HepG2 (cell line): Measurements from ENCODE around the gene PHLPP2. TPM values are rescaled to one million over a fixed set of nuclear protein-coding genes. Genes with fewer than 3 reads are reported as not detected.

Experiments
- AGO1 ChIP-seq: fragments of 200-400 bp; formaldehyde crosslinking; IDR thresholded peaks from 2 replicates; pipeline ENCODE4 v1.6.1; 2017; ENCODE audit warnings: mild to moderate bottlenecking, low read depth, low read length, moderate library complexity; ENCODE audit not compliant: poor library complexity, severe bottlenecking
- ATF7 ChIP-seq, 2 experiments: fragments of 450-650 bp in 1 of 2; sonication (generic) in 1 of 2; formaldehyde crosslinking in 1 of 2; IDR thresholded peaks; 2 replicates each; pipeline versions ENCODE4 v1.4.0 to v1.6.1; 2016 to 2020; ENCODE audit warnings: antibody characterized with exemption in 1 of 2, mild to moderate bottlenecking in 1 of 2, missing genetic modification reagents in 1 of 2
- GABPB1 ChIP-seq: IDR thresholded peaks from 2 replicates; pipeline ENCODE4 v1.6.1; 2016; ENCODE audit warnings: mild to moderate bottlenecking, missing genetic modification reagents, moderate library complexity, missing compliant biosample characterization
- JUNB ChIP-seq: sonication (generic); formaldehyde crosslinking; IDR thresholded peaks from 2 replicates; pipeline ENCODE4 v1.8.0; 2022; ENCODE audit warnings: missing genetic modification reagents, mild to moderate bottlenecking, borderline replicate concordance
- KAT8 ChIP-seq: IDR thresholded peaks from 2 replicates; pipeline ENCODE4 v1.6.1; 2016; ENCODE audit warnings: missing genetic modification reagents, missing compliant biosample characterization
- KDM3A ChIP-seq: IDR thresholded peaks from 2 replicates; pipeline ENCODE4 v1.6.1; 2018; ENCODE audit warnings: low read depth, missing compliant biosample characterization
- KMT2A ChIP-seq: sonication (generic); formaldehyde crosslinking; IDR thresholded peaks from 2 replicates; pipeline ENCODE4 v1.4.0; 2020; ENCODE audit warnings: missing genetic modification reagents
- MED13 ChIP-seq: sonication (generic); formaldehyde crosslinking; IDR thresholded peaks from 2 replicates; pipeline ENCODE4 v1.5.0; 2020; ENCODE audit warnings: missing genetic modification reagents
- PITX1 ChIP-seq: sonication (generic); formaldehyde crosslinking; IDR thresholded peaks from 2 replicates; pipeline ENCODE4 v1.5.1; 2020; ENCODE audit warnings: mild to moderate bottlenecking, missing genetic modification reagents
- POLR2AphosphoS5 ChIP-seq: IDR thresholded peaks from 2 replicates; pipeline ENCODE4 v1.6.1; 2012; ENCODE audit warnings: low read depth, low read length
- PTBP1 ChIP-seq: fragments of 200-400 bp; formaldehyde crosslinking; IDR thresholded peaks from 2 replicates; pipeline ENCODE4 v1.6.1; 2018; ENCODE audit warnings: low read length, low read depth; ENCODE audit not compliant: poor library complexity, severe bottlenecking
- SMARCC2 ChIP-seq: fragments of 450-650 bp; IDR thresholded peaks from 2 replicates; pipeline ENCODE4 v1.6.1; 2017; ENCODE audit warnings: antibody characterized with exemption, mild to moderate bottlenecking
- SRSF9 ChIP-seq: fragments of 200-400 bp; formaldehyde crosslinking; IDR thresholded peaks from 2 replicates; pipeline ENCODE4 v1.6.1; 2018; ENCODE audit warnings: borderline replicate concordance, mild to moderate bottlenecking, low read depth, low read length; ENCODE audit not compliant: insufficient read depth, poor library complexity, severe bottlenecking
- STAT5B ChIP-seq: sonication (generic); formaldehyde crosslinking; IDR thresholded peaks from 2 replicates; pipeline ENCODE4 v1.4.0; 2020; ENCODE audit warnings: missing genetic modification reagents
- TEAD2 ChIP-seq: sonication (generic); formaldehyde crosslinking; IDR thresholded peaks from 2 replicates; pipeline ENCODE4 v1.9.0; 2021; ENCODE audit warnings: missing genetic modification reagents
- ZBTB8A ChIP-seq: sonication (generic); formaldehyde crosslinking; IDR thresholded peaks from 2 replicates; pipeline ENCODE4 v1.4.0; 2020; ENCODE audit warnings: mild to moderate bottlenecking, low read depth, missing genetic modification reagents, borderline replicate concordance
- ZNF101 ChIP-seq: sonication (generic); formaldehyde crosslinking; IDR thresholded peaks from 2 replicates; pipeline ENCODE4 v1.4.0; 2020; ENCODE audit warnings: mild to moderate bottlenecking, low read depth, missing genetic modification reagents, borderline replicate concordance
- ZNF17 ChIP-seq: sonication (generic); formaldehyde crosslinking; IDR thresholded peaks from 2 replicates; pipeline ENCODE4 v1.5.0; 2020; ENCODE audit warnings: mild to moderate bottlenecking, missing genetic modification reagents
- ZNF546 ChIP-seq: sonication (generic); formaldehyde crosslinking; conservative IDR thresholded peaks from 2 replicates; pipeline ENCODE4 v1.8.1; 2023; ENCODE audit warnings: mild to moderate bottlenecking, missing genetic modification reagents
- ZNF674 ChIP-seq: sonication (generic); formaldehyde crosslinking; IDR thresholded peaks from 2 replicates; pipeline ENCODE4 v1.5.0; 2020; ENCODE audit warnings: low read depth, mild to moderate bottlenecking, missing genetic modification reagents
- ZNF816 ChIP-seq: sonication (generic); formaldehyde crosslinking; IDR thresholded peaks from 2 replicates; pipeline ENCODE4 v1.8.0; 2022; ENCODE audit warnings: missing genetic modification reagents, mild to moderate bottlenecking, borderline replicate concordance
- polyA plus RNA-seq, 8 experiments: library from polyadenylated mRNA; depleted of rRNA in 3 of 8; stranded (reverse) in 7 of 8; unstranded in 1 of 8; fragments of >200 nt; fragmentation: Illumina TruSeq in 4 of 8; extraction: Trizol in 4 of 8; gene quantifications; 2 replicates each; pipeline versions ENCODE4 v1.2.1 to v1.2.3, GENCODE V29; 2011 to 2016; ENCODE audit warnings: low read depth in 4 of 8, missing spikeins in 1 of 8, mixed read lengths in 1 of 8; ENCODE audit not compliant: insufficient read depth in 1 of 8
- total RNA-seq, 5 experiments: library from RNA; depleted of rRNA; stranded (reverse); fragments of >200 nt; fragmentation: Illumina TruSeq; extraction: Trizol; gene quantifications; 2 replicates each; pipeline ENCODE4 v1.2.3, GENCODE V29; 2016; ENCODE audit warnings: low read depth in 1 of 5
- TF ChIP-seq, protein P1 (sequence below): sonication (generic); formaldehyde crosslinking; IDR thresholded peaks from 2 replicates; pipeline ENCODE4 v1.9.0; 2021; ENCODE audit warnings: missing genetic modification reagents, borderline replicate concordance
- TF ChIP-seq, protein P2 (sequence below): sonication (generic); formaldehyde crosslinking; IDR thresholded peaks from 2 replicates; pipeline ENCODE4 v1.8.0; 2022; ENCODE audit warnings: mild to moderate bottlenecking, missing genetic modification reagents, moderate library complexity
- TF ChIP-seq, protein P3 (sequence below): IDR thresholded peaks from 2 replicates; pipeline ENCODE4 v1.6.1; 2016; ENCODE audit warnings: low read depth, missing genetic modification reagents, missing compliant biosample characterization

Gene PHLPP2
- total and polyA plus RNA-seq, 2 of the 13 experiments (the other 11 are each of a cell fraction or from before 2014, with no cell fraction given) = 8.9 TPM

DNA sequence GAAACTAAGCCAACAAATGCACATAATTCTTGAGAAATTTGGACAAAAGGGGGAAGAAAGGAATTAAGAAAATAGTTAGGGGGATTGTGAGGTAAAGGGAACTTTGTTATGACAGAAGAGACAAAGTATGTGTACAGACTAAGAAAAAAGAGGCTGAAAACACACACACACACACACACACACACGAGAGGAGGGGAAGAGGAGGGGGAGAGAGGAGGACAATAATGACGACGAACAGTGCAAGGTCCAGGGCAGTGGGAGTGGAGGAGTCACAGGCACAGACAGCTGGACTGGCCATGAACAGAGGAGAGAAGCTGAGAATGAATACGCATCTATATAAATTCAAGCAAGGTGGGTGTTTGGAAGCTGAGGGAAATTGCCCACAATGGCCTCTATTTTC lies 54.0 kb downstream of the PHLPP2 start (continued):
- TF ChIP-seq PTBP1 (no peak), SRSF9 (no peak), KAT8 (CRISPR knock-in tag) (0 out of 2 replicates have a peak, but pooled peaks have one; percentile 20), ZNF101 (CRISPR knock-in tag) (no peak), ZBTB8A (CRISPR knock-in tag) (no peak), ZNF816 (CRISPR knock-in tag) (no peak), POLR2AphosphoS5 (peak; percentile 34; the same call in 1 of the 2 replicates), MED13 (CRISPR knock-in tag) (no peak), ZNF674 (CRISPR knock-in tag) (no peak), KMT2A (peak; percentile 49; the same call in 1 of the 2 replicates), KDM3A (CRISPR knock-in tag) (no peak), JUNB (peak; percentile 60; the same call in 1 of the 2 replicates), STAT5B (no peak), AGO1 (no peak), ZNF17 (CRISPR knock-in tag) (no peak), ZNF546 (CRISPR knock-in tag) (0 out of 2 replicates have a peak, but pooled peaks have one; percentile 30), TEAD2 (CRISPR knock-in tag) (no peak), PITX1 (CRISPR knock-in tag) (peak; percentile 58; the same call in 1 of the 2 replicates), ATF7 (IDR thresholded peaks at IDR 0.05) (peak; percentile 75), ATF7 (CRISPR knock-in tag; IDR thresholded peaks at IDR 0.05) (peak; percentile 94), SMARCC2 (no peak), GABPB1 (no peak)
- TF ChIP-seq, protein P1, sequence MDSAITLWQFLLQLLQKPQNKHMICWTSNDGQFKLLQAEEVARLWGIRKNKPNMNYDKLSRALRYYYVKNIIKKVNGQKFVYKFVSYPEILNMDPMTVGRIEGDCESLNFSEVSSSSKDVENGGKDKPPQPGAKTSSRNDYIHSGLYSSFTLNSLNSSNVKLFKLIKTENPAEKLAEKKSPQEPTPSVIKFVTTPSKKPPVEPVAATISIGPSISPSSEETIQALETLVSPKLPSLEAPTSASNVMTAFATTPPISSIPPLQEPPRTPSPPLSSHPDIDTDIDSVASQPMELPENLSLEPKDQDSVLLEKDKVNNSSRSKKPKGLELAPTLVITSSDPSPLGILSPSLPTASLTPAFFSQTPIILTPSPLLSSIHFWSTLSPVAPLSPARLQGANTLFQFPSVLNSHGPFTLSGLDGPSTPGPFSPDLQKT = no peak
- TF ChIP-seq, protein P2, sequence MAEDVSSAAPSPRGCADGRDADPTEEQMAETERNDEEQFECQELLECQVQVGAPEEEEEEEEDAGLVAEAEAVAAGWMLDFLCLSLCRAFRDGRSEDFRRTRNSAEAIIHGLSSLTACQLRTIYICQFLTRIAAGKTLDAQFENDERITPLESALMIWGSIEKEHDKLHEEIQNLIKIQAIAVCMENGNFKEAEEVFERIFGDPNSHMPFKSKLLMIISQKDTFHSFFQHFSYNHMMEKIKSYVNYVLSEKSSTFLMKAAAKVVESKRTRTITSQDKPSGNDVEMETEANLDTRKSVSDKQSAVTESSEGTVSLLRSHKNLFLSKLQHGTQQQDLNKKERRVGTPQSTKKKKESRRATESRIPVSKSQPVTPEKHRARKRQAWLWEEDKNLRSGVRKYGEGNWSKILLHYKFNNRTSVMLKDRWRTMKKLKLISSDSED (CRISPR knock-in tag) = no peak
- TF ChIP-seq, protein P3, sequence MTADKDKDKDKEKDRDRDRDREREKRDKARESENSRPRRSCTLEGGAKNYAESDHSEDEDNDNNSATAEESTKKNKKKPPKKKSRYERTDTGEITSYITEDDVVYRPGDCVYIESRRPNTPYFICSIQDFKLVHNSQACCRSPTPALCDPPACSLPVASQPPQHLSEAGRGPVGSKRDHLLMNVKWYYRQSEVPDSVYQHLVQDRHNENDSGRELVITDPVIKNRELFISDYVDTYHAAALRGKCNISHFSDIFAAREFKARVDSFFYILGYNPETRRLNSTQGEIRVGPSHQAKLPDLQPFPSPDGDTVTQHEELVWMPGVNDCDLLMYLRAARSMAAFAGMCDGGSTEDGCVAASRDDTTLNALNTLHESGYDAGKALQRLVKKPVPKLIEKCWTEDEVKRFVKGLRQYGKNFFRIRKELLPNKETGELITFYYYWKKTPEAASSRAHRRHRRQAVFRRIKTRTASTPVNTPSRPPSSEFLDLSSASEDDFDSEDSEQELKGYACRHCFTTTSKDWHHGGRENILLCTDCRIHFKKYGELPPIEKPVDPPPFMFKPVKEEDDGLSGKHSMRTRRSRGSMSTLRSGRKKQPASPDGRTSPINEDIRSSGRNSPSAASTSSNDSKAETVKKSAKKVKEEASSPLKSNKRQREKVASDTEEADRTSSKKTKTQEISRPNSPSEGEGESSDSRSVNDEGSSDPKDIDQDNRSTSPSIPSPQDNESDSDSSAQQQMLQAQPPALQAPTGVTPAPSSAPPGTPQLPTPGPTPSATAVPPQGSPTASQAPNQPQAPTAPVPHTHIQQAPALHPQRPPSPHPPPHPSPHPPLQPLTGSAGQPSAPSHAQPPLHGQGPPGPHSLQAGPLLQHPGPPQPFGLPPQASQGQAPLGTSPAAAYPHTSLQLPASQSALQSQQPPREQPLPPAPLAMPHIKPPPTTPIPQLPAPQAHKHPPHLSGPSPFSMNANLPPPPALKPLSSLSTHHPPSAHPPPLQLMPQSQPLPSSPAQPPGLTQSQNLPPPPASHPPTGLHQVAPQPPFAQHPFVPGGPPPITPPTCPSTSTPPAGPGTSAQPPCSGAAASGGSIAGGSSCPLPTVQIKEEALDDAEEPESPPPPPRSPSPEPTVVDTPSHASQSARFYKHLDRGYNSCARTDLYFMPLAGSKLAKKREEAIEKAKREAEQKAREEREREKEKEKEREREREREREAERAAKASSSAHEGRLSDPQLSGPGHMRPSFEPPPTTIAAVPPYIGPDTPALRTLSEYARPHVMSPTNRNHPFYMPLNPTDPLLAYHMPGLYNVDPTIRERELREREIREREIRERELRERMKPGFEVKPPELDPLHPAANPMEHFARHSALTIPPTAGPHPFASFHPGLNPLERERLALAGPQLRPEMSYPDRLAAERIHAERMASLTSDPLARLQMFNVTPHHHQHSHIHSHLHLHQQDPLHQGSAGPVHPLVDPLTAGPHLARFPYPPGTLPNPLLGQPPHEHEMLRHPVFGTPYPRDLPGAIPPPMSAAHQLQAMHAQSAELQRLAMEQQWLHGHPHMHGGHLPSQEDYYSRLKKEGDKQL = no peak
